Testis (tissue), 3 donors: Measurements from ENCODE around the gene EIF5A. TPM values are rescaled to one million over a fixed set of nuclear protein-coding genes. Genes with fewer than 3 reads are reported as not detected.

Source experiments
- DNase-seq: peaks from one replicate; pipeline ENCODE4 v3.0.0-alpha.2; 2019
- H3K27ac ChIP-seq, 2 donors: fragments of 200-600 bp; sonication (generic); one replicate each; pipeline ENCODE4 v1.5.1; 2019
- H3K27me3 ChIP-seq: fragments of 200-600 bp; sonication (generic); one replicate; pipeline ENCODE4 v1.5.1; 2019
- H3K36me3 ChIP-seq: fragments of 200-600 bp; sonication (generic); one replicate; pipeline ENCODE4 v1.5.1; 2017; ENCODE audit warnings: low read depth; ENCODE audit errors: missing control alignments
- H3K4me1 ChIP-seq: fragments of 200-600 bp; sonication (generic); one replicate; pipeline ENCODE4 v1.5.1; 2019
- H3K4me3 ChIP-seq, 2 donors: fragments of 200-600 bp; sonication (generic); one replicate each; pipeline ENCODE4 v1.5.1; 2017 to 2019
- H3K9me3 ChIP-seq: fragments of 200-600 bp; sonication (generic); one replicate; pipeline ENCODE4 v1.5.1; 2017
- CTCF ChIP-seq, 3 experiments: fragments of 450-650 bp in 2 of 3; fragments of 200-600 bp in 1 of 3; sonication (generic) in 1 of 3; IDR thresholded peaks; one replicate each; pipeline ENCODE4 v1.5.1; 2016 to 2019; ENCODE audit warnings: antibody characterized with exemption in 3 of 3, mild to moderate bottlenecking in 2 of 3, moderate library complexity in 1 of 3
- POLR2A ChIP-seq: fragments of 450-650 bp; IDR thresholded peaks from one replicate; pipeline ENCODE4 v1.6.1; 2017; ENCODE audit warnings: antibody characterized with exemption, mild to moderate bottlenecking, moderate library complexity
- WGBS, 2 donors: methylation state at CpG; one replicate each; pipeline ENCODE4 v1.1.5; 2018; 5-methylcytosine and 5-hydroxymethylcytosine counted together
- intact Hi-C: fragments of 100-400 bp; cut with DNase I; formaldehyde crosslinking; loops from one replicate; pipeline ENCODE4 v1.15.1; 2023; ENCODE audit warnings: low total_unique reads
- polyA plus RNA-seq: library from polyadenylated mRNA; stranded (reverse); fragments of 350-450 nt; fragmentation: Illumina TruSeq; extraction: RNeasy Lipid Tissue Mini Kit (QIAGEN cat#74804); gene quantifications from one replicate; pipeline ENCODE4 v1.2.3, GENCODE V29; 2014; ENCODE audit warnings: low read depth, low replicate concordance; ENCODE audit not compliant: insufficient read depth
- total RNA-seq, 2 donors: library from RNA; depleted of rRNA; stranded (reverse); fragments of >200 nt; gene quantifications; one replicate each; pipeline ENCODE4 v1.2.3, GENCODE V29; 2016

The EIF5A gene
- total and polyA plus RNA-seq, 3 donors from 2014 or later = 193 to 388 (median 229) TPM

GRCh38 chr17:7260651-7261378 is 46.6 kb upstream of the EIF5A start:
- WGBS, 2 donors = 8 to 40% methylated on average over 1 to 34 of the region's 54 CpGs
- Histone ChIP-seq H3K4me1 (peaks cover 8% of the 10 kb centered on the region), H3K36me3 (no peaks in the 10 kb centered on the region), H3K27ac (no peak overlapping the region), H3K27me3 (no peaks in the 10 kb centered on the region), H3K4me3 (peak overlapping the region; percentile 45 to 52), H3K9me3 (no peaks in the 10 kb centered on the region)
- no peak for TF ChIP-seq CTCF (IDR thresholded peaks at IDR 0.05)
- TF ChIP-seq POLR2A = no peak
- intact Hi-C loops = no loop called here
- no peak for DNase-seq

GRCh38 chr17:7261379-7262191 is 45.8 kb upstream of the EIF5A start:
- 5 to 7% methylated on average over 22 to 52 of the region's 71 CpGs for WGBS, 2 donors
- no peak for DNase-seq
- H3K9me3 ChIP-seq = no peaks in the 10 kb centered on the region
- peak overlapping the region; percentile 45 to 52 for H3K4me3 ChIP-seq
- TF ChIP-seq POLR2A = no peak
- no peak for TF ChIP-seq CTCF (IDR thresholded peaks at IDR 0.05)
- H3K4me1 ChIP-seq = peaks cover 8% of the 10 kb centered on the region
- no peaks in the 10 kb centered on the region for H3K36me3 ChIP-seq
- H3K27ac ChIP-seq = no peak overlapping the region
- no peaks in the 10 kb centered on the region for H3K27me3 ChIP-seq
- intact Hi-C loops = no loop called here

GRCh38 chr17:7262192-7262934 is 45.1 kb upstream of the EIF5A start, which contains the start of gene CLDN7:
Gene CLDN7, minus strand, starts transcription at chr17:7262478. Its CDS starts 435 bp downstream, at chr17:7262043.
- 3 to 6% methylated on average over 51 to 64 of the region's 64 CpGs for WGBS, 2 donors

More at GRCh38 chr17:7262192-7262934, 45.1 kb upstream of the EIF5A start, which contains the start of gene CLDN7:
- no peak for DNase-seq
- Histone ChIP-seq H3K9me3 (no peaks in the 10 kb centered on the region), H3K4me1 (peaks cover 8% of the 10 kb centered on the region), H3K36me3 (no peaks in the 10 kb centered on the region), H3K27me3 (no peaks in the 10 kb centered on the region), H3K4me3 (peak within 1 kb of the TSS; percentile 45 to 52), H3K27ac (no peak within 1 kb of the TSS)
- TF ChIP-seq CTCF (IDR thresholded peaks at IDR 0.05) (no peak), POLR2A (no peak)
- intact Hi-C loops = no loop called here
